Body of pancreas (tissue), 4 donors: ENCODE measurements around the gene ESF1. TPM values are rescaled to one million over a fixed set of nuclear protein-coding genes. Genes with fewer than 3 reads are reported as not detected.

ENCODE experiments used
- ATAC-seq: fragments of 150-250 bp; one replicate; pipeline ENCODE4 v1.9.1; 2016
- DNase-seq, 4 donors: peaks; one replicate each; pipeline ENCODE4 v3.0.0-alpha.2; 2019
- H3K27ac ChIP-seq, 4 donors: fragments of 200-600 bp; sonication (generic); 1 replicate in 3 of 4; 2 replicates in 1 of 4; pipeline versions ENCODE4 v1.5.1 to v1.6.1; 2016 to 2019; ENCODE audit warnings: mild to moderate bottlenecking in 1 of 4, mixed read lengths in 1 of 4, moderate library complexity in 1 of 4
- H3K27me3 ChIP-seq, 2 donors: fragments of 200-600 bp; sonication (generic); one replicate each; pipeline ENCODE4 v1.6.0; 2016; ENCODE audit warnings: mild to moderate bottlenecking in 1 of 2
- H3K36me3 ChIP-seq, 2 donors: fragments of 200-600 bp; sonication (generic); replicated peaks in 1 of 2; 2 replicates each; pipeline ENCODE4 v1.5.1; 2016; ENCODE audit warnings: low read depth in 2 of 2; ENCODE audit not compliant: insufficient read depth in 1 of 2
- H3K4me1 ChIP-seq: fragments of 200-600 bp; sonication (generic); one replicate; pipeline ENCODE4 v1.6.0; 2016
- H3K4me3 ChIP-seq, 2 donors: fragments of 200-600 bp; sonication (generic); 1 replicate in 1 of 2; 2 replicates in 1 of 2; pipeline ENCODE4 v1.5.1; 2016 to 2019
- H3K9me3 ChIP-seq, 3 donors: fragments of 200-600 bp; sonication (generic); 1 replicate in 2 of 3; 2 replicates in 1 of 3; pipeline ENCODE4 v1.5.1; 2016
- CTCF ChIP-seq, 7 experiments: fragments of 450-650 bp in 4 of 7; fragments of 200-600 bp in 3 of 7; sonication (generic) in 3 of 7; IDR thresholded peaks; one replicate each; pipeline ENCODE4 v1.5.1; 2016 to 2019; ENCODE audit warnings: antibody characterized with exemption in 7 of 7
- POLR2A ChIP-seq, 3 donors: fragments of 450-650 bp; IDR thresholded peaks; one replicate each; pipeline ENCODE4 v1.6.1; 2016; ENCODE audit warnings: antibody characterized with exemption in 3 of 3, mild to moderate bottlenecking in 2 of 3
- WGBS, 2 donors: methylation state at CpG; one replicate each; pipeline ENCODE4 v1.1.5; 2017; 5-methylcytosine and 5-hydroxymethylcytosine counted together
- intact Hi-C: fragments of 100-400 bp; cut with DNase I; formaldehyde crosslinking; loops from one replicate; pipeline ENCODE4 v1.15.1; 2023
- total RNA-seq, 2 donors: library from RNA; depleted of rRNA; stranded (reverse); fragments of >200 nt; gene quantifications; one replicate each; pipeline ENCODE4 v1.1.0, GENCODE V29; 2016

Gene ESF1
- 10 to 100 TPM; 12.5 to 16.5 TPM for total RNA-seq

DNA sequence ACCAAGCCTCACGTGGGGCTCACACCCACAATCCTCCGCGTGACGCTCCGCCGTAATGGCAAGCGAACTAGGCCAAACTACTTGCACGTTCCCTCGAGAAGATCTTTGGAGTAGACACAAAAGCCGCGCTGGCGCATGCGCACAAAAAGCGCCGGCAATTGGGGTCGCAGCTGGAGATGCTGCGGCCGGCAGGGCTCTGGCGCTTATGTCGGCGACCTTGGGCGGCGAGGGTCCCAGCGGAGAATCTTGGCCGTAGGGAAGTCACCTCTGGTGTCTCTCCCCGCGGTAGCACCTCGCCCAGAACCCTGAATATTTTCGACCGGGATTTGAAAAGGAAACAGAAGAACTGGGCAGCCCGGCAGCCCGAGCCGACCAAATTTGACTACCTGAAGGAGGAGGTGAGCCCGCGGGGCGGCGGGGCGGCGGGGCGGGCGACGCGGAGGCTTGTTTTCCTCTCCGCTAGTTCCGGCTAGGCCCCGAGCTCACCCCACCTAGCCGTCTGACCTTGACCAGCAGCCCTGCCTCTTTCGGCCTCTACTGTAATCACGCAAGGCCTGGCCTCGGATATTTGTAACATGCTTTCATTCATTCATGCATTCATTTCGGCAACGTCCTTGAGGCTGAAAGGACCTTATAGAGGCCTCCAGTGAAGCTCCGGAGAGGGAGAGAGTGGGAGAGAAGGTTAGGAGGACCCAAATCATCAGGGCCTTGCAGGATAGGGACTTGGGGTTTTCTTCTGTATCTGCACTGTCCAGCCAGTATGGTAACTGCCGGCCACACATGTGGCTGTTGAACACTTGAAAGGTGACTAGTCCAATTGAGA, at the start of gene ESF1, which contains the start of gene NDUFAF5:
Gene ESF1 (minus strand): TSS at position 27 of the 823 bp plus-strand sequence. CDS start 1,779 bp downstream, outside the sequence.
Gene NDUFAF5 (plus strand): TSS at position 136 of the 823 bp plus-strand sequence. CDS start 41 bp downstream, at position 177.
- no peaks in the 10 kb centered on the region for H3K9me3 ChIP-seq
- TF ChIP-seq POLR2A (IDR thresholded peaks at IDR 0.05) (peak in 2 of 3 donors; percentile 66 to 67), CTCF (IDR thresholded peaks at IDR 0.05) (peak in 1 of 7 experiments; percentile 26)
- 0% methylated on average over 28 to 54 of the region's 54 CpGs for WGBS, 2 donors
- peak within 1 kb of the TSS; percentile 71 to 88 for H3K4me3 ChIP-seq
- H3K27me3 ChIP-seq = no peaks in the 10 kb centered on the region
- ATAC-seq (peak; percentile 97), DNase-seq (peak; percentile 92 to 96 (median 94))
- peaks cover 0 to 4% of the 10 kb centered on the region in 2 donors for H3K36me3 ChIP-seq
- H3K4me1 ChIP-seq = peaks cover 34% of the 10 kb centered on the region
- intact Hi-C loops = no loop called here
- peak within 1 kb of the TSS; percentile 86 to 97 (median 92) for H3K27ac ChIP-seq

- ATAC-seq (no peak), DNase-seq (no peak)
- H3K27me3 ChIP-seq = no peaks in the 10 kb centered on the region
- no peak overlapping the region for H3K4me3 ChIP-seq
- no peak overlapping the region for H3K27ac ChIP-seq
- no peak for TF ChIP-seq POLR2A (IDR thresholded peaks at IDR 0.05)
- no peak for TF ChIP-seq CTCF (IDR thresholded peaks at IDR 0.05)
- H3K36me3 ChIP-seq = no peaks in the 10 kb centered on the region
- intact Hi-C loops = no loop called here
- WGBS, 2 donors = 76 to 89% methylated on average over 3 of the region's 3 CpGs
- no peaks in the 10 kb centered on the region for H3K4me1 ChIP-seq
- H3K9me3 ChIP-seq = no peaks in the 10 kb centered on the region
Observed at GRCh38 chr20:13831476-13831875, 46.8 kb upstream of the ESF1 start.

- no peaks in the 10 kb centered on the region for H3K36me3 ChIP-seq
- no peak for DNase-seq
- 67 to 79% methylated on average over 5 of the region's 5 CpGs for WGBS, 2 donors
- no peak overlapping the region for H3K27ac ChIP-seq
- intact Hi-C loops = loop anchor here (5.0 kb wide), 1 partner anchor 227 kb away; no protein-coding TSS in a partner anchor
- ATAC-seq = no peak
- TF ChIP-seq POLR2A (IDR thresholded peaks at IDR 0.05) (no peak), CTCF (IDR thresholded peaks at IDR 0.05) (no peak)
- no peak overlapping the region for H3K4me3 ChIP-seq
- peaks cover under 1% of the 10 kb centered on the region for H3K4me1 ChIP-seq
- H3K27me3 ChIP-seq = no peaks in the 10 kb centered on the region
- no peaks in the 10 kb centered on the region for H3K9me3 ChIP-seq
Observed at GRCh38 chr20:13825465-13825864, 40.7 kb upstream of the ESF1 start.

- Histone ChIP-seq H3K4me1 (peaks cover 9% of the 10 kb centered on the region), H3K4me3 (no peak overlapping the region), H3K36me3 (no peaks in the 10 kb centered on the region), H3K27ac (no peak overlapping the region), H3K9me3 (no peaks in the 10 kb centered on the region), H3K27me3 (no peaks in the 10 kb centered on the region)
- ATAC-seq (no peak), DNase-seq (no peak)
- TF ChIP-seq CTCF (IDR thresholded peaks at IDR 0.05) (no peak), POLR2A (IDR thresholded peaks at IDR 0.05) (no peak)
- WGBS, 2 donors = 91 to 98% methylated on average over 3 of the region's 3 CpGs
- intact Hi-C loops = no loop called here
Observed at GRCh38 chr20:13824459-13824858, 39.7 kb upstream of the ESF1 start.
